ELR (cell line): ENCODE data around the gene IBTK.
"Not testable (repeated sequence)": the region's sequence is repeated elsewhere in the genome, so short reads cannot be mapped to it uniquely, and the experiment has no call there.

Experiments used
- DNase-seq: peaks from one replicate; pipeline ENCODE4 v3.0.0-alpha.2; 2015; ENCODE audit warnings: low read depth

IBTK gene

DNA sequence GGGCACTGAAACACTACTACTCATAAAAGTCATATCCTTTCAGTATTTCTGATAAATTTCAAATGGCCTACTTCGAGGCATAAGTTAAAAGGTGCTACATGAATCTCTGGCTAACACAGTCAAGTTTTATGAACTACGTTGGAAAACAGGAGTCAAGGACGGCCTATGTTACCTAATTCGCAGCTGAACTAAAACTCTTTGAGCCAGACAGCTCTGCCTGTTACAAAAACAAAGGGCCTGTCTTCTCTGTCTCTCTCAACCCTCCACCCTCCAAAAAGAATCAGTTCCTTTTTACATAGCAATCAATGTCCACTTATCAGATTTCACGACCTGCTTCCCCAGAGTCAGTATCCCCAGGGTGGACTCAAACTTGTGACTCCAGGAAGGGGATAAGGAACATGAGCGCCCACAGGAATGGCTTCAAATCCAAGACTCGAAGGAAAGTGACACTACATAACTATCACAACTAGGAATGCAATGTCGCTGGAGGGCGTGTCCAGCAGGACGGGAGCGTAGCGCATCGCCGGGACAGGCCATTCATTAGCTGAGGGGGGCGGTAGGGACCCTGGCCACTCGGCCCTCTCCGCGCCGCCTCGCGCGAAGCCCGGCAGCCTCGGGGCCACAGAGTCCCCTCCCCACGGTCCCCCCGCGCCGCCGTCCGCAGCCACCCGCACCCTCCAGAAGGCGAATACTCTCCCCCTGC lies 591 bp downstream of the IBTK start:
- peak; percentile 73 for DNase-seq

DNA sequence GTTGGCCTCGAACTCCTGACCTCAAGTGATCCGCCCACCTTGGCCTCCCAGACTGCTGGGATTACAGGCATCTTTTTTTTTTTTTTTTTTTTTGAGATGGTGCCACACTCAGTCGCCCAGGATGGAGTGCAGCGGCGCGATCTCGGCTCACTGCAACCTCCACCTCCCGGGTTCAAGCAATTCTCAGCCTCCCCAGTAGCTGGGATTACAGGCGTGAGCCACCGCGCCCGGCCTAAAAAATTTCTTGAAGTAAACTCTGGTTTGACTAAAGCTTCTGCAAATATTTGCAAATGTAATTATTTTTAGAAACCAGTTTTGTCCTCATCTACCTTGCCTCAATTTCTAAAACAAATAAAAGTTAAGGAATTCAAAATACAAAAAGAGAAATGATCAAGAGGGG lies 1.2 kb downstream of the IBTK start:
- DNase-seq = no peak

DNA sequence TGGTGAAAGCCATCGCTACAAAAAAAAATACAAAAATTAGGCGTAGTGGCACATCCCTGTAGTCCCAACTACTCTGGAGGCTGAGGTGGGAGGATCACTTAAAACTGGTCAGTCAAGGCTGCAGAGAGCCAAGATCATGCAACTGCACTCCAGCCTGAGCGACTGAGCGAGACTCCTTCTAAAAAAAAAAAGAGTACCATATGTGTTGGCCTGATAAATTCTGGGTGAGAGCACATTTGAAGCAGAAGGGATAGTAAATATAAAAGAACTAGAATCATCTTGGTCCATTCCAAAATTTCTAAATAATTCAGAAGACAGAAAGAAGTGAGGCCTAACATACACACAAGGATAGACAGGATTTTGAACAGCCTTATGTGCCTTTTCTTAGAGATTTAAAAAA lies 2.2 kb downstream of the IBTK start:
- no peak for DNase-seq

DNA sequence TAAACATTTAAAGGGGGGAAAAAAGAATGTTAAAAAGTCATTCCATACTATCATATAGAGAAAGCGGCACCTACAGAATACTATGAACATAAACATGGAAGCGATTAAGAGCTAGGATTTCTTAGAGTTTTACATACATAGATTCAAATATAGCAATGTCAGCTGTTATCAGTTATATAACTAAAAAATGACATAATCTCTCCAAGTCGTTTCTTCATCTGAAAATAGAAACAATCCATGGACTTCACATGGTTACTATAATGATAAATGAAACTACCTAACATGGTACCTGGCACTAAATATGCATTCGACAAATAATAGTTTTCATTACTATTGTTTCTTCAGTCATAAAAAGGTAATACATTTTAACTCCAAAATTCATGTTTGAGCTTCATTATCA lies 3.7 kb downstream of the IBTK start:
- no peak for DNase-seq

DNA sequence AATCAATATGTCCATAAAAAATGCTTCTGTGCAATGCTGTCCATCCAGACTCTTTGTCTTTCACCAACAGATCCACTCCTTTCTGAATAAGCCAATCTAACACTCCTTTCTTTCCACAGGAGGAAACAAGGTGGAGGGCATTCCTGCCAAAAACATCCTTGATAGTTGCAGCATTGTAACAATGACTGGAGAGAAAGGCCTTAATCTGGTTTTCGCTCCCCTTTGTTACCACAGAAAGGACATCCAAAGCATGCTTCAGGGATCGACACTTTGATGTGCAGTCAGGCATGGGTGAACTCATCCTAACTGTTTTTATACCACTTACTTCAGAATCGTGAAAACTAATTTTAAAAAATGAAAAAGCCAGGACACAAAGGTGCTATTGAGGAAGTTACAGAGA lies 7.4 kb downstream of the IBTK start:
- DNase-seq = no peak

DNA sequence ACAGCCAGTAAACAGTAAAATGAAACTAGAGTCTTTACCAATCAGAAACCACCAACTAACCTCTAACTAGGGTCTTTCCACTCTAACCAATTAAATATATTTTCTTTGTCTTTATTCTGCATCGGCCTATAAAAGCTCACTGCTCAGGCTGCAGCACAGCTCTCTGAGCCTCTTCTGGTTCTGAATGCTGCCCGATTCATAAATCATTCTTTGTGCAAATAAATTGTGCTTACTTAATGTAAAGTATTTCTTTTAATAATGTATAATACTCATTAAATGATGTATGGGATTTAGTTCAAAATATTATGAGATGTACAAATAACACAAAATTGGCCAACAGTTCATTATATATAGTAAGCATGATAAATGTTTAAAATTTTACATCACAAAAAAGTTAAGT lies 7.9 kb downstream of the IBTK start:
- no peak for DNase-seq

DNA sequence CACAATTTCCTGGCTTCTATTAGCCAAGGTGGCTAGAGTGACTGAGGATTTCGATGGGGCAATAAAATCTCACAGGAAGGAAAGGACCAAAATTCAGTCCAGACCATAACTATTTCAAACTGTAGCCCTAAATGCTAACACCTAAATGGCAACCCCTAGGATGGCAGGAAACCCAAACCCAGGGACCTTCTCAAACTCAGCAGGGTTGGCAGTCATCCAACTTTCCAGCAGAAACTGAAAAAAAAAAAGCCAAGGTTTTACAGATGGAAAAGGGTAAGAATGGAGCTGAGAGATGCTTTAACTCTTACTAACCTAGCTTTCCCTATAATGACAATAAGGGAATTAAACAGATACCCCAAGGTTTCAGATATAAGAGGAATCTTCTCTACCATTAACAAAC lies 10.5 kb downstream of the IBTK start:
- peak; percentile 19 for DNase-seq

DNA sequence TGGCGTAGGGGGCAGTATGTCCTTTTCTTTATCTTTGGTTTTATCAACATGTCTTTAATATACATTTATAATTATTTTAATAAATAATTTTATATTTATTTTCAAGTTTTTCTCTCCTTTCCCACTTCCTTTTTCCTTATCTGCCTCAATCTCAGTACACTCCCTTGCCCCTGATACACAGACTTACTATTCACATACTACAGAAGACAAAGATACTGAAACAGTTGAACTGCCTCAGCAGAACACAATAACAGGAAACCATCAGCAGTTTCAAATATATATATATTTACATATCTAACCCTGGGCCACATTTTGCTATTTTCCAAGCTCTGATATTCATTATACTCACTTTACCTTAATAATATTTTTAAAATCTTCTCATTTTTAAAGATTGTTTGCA lies 19.8 kb downstream of the IBTK start:
- DNase-seq = no peak

DNA sequence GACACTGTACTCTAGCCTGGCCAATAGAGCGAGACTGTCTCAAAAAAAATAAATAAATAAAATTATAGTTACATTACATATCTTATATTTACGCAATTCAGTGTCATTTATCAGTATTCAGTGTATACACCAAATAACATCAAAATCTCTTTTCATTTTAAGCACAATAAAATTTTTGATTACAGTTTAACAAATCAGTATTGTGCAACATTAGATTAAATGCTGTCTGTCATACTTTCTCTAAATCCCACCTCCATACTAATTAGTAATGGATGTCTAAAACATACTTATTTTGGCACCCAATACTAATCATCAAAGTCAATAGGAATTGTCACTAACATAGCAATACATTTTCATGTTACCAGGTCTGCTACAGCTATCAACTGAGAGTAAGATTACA lies 27.4 kb downstream of the IBTK start:
- no peak for DNase-seq

DNA sequence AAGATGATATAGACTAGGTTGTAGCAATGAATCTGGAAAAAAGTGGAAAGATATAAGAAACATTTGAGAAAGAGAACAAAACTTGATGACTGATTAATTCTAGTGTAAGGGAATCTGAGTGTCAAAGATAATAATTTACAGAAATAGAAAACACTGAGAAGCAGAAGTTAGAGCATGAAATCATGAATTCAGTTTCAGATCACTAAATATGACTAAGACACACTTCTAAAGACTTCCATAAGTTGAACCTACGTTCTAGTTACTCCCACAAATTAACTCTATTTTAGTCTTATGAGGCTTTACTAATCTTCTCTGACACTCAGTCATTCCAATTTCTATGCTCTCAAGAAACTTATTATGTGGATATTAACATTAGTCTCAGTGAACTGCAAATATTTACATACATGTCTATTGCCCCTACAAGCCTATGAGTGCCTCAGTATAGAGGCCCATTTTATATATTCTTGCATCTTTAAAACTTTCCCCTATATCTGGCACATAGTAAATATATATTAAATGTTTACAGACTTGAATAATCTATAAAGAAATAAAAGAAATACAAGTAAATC lies 30.4 kb downstream of the IBTK start:
- DNase-seq = no peak

DNA sequence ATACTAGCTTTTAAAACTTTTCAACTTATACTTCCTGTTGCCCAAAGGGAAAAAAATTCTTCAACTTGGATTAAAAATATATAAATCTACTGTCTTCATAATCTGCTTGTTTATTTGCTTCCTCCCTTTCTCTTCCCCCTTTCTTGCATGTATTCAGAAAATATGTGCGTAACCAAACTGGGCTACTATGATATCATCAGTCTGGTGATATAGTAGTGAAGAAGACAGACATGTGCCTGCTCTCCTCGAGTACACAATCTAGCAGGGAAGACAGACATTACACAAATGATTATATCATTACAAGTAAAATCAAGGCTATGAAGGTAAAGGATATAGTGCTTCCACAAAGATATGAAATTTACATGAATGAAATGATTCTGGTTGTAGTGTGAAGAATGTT lies 31.0 kb downstream of the IBTK start:
- DNase-seq = no peak

DNA sequence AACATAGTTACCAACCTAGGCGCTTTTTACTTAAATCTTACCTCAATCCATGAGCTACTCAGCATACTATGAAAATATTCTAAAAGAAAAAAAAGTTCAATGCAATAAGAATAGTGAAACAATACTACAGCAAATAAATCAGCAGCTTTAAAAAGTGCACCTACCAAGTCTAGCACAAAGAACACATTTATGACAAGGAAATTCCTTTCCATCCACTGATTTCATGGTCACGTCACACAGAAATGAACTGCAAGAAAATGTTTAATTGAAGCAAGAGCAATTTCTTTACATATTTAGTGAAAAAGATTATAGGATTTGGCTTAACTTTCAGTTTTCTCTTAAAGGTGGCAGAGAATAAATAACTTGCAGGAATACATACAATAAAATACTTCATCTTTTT lies 36.2 kb downstream of the IBTK start:
- no peak for DNase-seq

DNA sequence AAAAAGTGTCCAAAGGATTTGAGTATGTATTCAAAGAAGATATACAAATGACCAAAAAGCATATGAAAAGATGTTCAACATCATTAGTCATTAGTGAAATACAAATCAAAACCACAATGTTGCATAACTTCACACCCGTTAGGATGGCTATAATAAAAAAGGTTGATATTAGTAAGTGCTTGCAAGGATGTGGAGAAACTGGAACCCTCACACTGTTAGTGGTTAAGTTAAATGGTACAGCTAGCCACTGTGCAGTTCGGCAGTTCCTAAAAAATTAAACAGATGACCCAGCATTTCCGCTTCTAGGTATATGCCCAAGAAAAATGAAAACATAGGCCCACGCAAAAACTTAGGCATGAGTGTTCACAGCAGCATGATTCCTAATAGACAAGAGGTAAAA lies 38.6 kb downstream of the IBTK start:
- DNase-seq = peak; percentile 1

DNA sequence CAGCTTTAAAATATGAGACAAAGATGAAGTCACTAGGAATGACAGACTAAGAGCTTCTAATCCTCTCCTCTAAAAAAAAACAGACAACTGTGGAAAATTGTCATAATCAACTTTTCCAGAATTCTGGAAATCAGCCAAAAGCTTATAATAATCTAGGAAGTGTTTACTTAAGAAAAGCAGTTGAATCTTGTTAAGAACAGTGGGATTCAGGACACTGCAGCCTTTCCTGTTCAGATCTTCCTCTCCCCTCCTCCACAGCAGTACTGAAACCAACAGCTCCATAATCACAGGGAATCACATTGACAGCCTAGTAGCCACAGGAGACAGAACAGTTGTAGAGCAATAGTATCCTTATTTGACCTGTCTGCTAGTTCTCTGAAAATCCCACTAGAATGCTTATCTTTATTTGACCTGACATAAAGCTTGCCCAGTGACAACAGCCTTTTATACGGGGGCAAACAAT lies 41.6 kb downstream of the IBTK start:
- DNase-seq = no peak

DNA sequence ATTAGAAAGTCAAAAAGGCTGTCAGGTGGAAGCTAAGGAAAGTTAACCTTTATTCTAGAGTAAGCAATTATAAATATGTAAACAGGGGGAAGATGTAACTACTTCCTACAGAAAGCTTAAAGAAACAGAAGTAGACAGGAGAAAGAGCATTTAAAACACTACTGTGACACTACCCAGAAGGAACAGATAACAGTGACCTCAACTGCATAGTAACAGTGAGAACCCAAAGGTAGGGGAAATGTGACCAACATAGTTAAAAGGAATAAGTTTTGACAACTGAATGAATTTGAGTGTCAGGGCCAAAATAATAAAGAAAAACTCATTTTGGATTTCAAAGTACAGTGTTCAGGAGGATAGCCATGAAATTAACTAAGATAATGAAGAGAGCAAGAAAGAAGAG lies 43.5 kb downstream of the IBTK start:
- no peak for DNase-seq

DNA sequence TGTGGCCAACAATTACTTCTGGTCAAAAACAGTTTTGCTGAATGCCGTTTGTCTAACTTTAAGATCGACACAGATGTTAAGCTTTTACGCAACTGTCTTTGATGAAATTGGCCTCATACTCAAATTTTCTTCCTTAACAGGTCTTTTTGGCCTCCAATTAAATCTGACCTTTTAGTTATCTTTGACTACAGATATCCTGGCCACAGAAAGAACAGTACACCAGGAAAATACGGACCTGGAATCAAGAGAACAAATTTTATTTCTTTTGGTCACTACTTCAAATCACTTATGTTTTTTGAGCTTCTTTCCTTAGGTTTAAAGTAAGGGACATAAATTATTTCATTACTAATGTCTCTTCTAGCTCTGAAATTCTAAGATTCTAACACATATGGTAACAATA lies 49.8 kb downstream of the IBTK start:
- no peak for DNase-seq

DNA sequence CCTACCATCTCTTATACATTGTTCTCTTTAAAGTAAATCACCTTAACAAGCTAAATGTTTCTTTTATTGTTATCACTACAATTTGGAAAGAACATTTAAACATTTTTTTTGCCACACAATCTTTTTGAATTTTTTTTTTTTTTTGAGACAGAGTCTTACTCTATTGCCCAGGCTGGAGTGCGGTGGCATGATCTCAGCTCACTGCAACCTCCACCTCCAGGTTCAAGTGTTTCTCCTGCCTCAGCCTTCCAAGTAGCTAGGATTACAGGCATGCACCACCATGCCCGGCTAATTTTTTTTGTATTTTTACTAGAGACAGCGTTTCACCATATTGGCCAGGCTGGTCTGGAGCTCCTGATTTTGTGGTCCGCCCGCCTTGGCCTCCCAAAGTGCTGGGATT lies 50.3 kb downstream of the IBTK start:
- DNase-seq = not testable (repeated sequence)

DNA sequence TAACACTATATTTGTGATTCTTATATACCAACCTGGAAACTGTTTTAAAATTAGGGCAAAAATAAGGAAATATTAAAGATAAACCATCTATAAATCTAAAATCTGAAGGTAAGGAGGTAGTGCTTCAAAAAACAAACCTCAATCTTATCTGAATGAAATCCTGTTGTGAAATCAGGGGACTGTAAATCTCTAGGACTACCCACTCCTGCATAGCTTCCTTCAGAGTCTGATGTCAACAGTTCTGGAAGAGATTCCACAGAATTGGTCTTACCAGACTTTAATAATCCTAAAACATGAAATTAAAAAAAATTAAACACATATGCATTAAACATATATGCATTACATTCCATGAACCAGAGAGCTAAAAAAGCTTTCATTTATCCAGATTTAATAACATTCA lies 51.4 kb downstream of the IBTK start:
- no peak for DNase-seq

DNA sequence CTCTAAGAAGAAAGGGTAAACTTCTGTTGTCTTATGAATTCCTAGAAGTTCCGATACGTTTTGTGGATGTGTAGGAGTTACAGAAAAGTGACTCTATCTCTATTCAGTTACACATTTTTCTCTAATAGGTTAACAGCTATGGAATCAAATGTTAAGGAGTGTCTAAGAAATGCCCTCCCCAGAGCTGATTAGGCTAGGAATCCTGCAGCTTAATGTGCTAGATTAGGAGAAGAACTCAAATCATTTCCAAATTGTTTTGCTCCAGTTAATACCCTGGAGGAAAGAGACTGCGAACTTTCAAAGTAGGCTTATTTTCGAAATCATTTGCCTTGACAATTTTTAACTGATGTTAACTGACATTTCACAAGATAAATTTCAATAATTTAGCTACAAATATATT lies 51.9 kb downstream of the IBTK start:
- DNase-seq = no peak

DNA sequence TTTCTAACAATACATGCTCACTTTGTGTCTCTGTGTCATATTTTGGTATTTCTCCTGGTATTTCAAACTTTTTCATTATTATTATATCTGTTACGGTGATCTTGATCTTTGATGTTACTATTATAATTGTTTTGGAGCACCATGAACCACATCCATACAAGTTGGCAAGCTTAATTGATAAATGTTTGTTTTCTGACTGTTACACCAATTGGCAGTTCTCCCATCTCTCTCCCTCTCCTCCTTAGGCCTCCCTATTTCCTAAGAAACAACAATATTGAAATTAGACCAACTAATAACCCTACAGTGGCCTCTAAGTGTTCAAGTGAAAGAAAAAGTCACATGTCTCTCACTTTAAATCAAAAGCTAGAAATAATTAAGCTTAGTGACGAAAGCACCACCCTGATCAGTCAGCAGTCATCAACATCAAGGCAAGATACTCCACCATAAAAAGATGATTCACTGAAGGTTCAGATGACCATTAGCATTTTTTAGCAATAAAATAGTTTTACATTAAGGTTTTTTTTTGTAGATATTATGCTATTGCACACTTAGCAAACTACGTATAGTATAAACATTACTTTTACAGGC lies 61.5 kb downstream of the IBTK start:
- no peak for DNase-seq

DNA sequence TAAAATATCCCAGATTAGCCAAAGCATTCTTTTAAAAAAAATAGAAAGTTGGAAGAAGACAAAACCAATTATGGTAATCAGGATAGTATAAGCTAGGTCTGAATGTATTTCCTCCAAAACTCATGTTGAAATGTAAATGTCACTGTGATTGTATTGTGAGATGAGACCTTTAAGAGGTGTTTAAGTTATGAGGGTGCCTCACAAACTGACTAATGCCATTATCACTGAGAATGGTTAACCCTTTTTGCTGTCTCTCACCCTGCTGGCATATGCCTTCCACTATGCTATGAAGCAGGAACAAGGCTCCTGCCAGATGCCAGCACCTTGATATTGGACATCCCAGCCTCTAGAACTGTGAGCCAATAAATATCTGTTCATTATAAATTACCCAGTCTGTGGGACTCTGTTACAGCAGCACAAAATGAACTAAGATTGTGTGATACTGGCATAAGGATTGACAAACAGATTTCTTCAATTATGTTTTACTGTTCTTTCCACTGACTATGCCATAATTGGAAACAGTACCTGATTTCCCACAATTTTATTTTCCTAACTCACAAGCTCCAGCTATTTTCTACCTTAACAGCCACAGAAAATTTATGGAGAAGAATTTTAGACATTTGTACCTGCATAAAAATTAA lies 63.8 kb downstream of the IBTK start:
- DNase-seq = peak; percentile 54

DNA sequence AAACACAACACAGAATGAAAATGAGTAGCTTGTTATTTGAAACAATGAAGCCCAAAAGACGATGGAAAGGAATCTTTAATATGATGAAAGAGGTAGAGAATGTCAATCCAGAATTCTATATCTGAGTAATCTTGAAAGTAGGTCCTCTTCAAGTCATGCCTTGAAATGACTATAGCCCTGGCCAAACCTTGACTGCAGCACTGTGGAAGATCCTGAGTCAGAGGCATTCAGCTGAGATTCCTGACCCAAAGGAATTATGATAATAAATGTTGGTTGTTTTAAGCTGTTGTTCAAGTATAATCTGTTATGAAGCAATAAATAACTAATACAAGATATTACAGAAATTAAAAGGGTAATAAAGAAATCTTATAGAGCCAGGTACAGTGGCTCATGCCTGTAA lies 64.8 kb downstream of the IBTK start:
- peak; percentile 66 for DNase-seq

DNA sequence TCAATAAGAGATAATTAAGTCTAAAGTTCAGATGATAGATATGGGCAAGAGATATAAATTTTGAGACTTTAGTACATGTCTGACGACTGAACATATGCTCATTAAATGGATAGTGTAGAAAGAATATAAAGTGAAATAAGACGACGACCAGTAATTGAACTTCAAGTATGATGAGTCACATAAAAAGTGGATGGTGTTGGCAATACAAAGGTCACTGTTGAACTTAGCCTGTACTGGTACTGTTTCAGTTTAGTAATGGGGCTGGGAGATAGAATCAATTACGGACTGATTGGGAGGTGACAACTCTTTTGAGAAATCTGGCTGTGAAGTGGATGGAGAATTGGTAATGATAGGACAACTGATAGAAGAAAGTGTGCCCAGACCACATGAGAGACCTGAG lies 68.1 kb downstream of the IBTK start:
- no peak for DNase-seq

DNA sequence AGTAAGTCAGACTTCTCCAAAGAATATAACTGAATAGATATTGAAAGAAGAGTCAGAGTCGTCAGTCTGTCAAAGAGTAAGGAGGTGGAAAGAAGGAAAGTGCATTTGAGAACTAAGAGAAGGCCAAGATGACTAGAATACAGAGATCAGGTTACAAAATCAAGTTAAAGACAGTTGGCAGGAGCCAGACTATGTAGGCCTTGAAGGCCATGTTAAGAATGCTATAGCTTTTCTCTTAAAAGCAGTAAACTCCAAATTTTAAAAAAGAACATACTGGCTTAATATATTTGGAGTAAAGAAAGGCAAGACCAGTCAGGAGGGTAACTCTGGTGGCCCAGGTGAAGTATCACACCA lies 68.8 kb downstream of the IBTK start:
- no peak for DNase-seq
